ENCODE results near the gene RAB19.

The RAB19 gene

GRCh38 chr7:140446467-140446866, 42.6 kb downstream of the RAB19 start:
- no peak overlapping the region for H3K4ac ChIP-seq (ENCODE audit: low read length)
- no peak overlapping the region for H2AFZ ChIP-seq (ENCODE audit: low read length)
- no peak overlapping the region for H2BK15ac ChIP-seq (ENCODE audit: low read length)
- H3K9ac ChIP-seq (ENCODE audit: low read depth, low read length, poor library complexity) = no peak overlapping the region
- H3K27ac ChIP-seq (replicated peaks; ENCODE audit: low read length) = no peak overlapping the region
- peaks cover 0 to 2% of the 10 kb centered on the region in 2 donors for H3K4me1 ChIP-seq (ENCODE audit: control insufficient read depth in 2 of 2, insufficient read depth in 1 of 2, low read depth in 1 of 2, low read length in 2 of 2)
- DNase-seq (ENCODE audit: low spot score) = no peak
- H4K8ac ChIP-seq (ENCODE audit: low read depth, low read length) = no peak overlapping the region
- H2BK12ac ChIP-seq (ENCODE audit: low read length) = no peak overlapping the region
- no peak overlapping the region for H2BK5ac ChIP-seq (ENCODE audit: low read length)
- no peaks in the 10 kb centered on the region for H3K9me3 ChIP-seq (replicated peaks in 1 of 2; ENCODE audit: control insufficient read depth in 2 of 2, insufficient read depth in 1 of 2, low read depth in 1 of 2, low read length in 2 of 2)
- H3K23ac ChIP-seq (ENCODE audit: low read depth, low read length, poor library complexity) = no peak overlapping the region
- no peaks in the 10 kb centered on the region for H3K27me3 ChIP-seq (ENCODE audit: control insufficient read depth in 3 of 3, insufficient read depth in 3 of 3, low read depth in 1 of 3, low read length in 3 of 3)
- no CpG with 5 or more reads among the region's 11 CpGs for WGBS, 2 donors (ENCODE audit: extremely low coverage in 2 of 2, insufficient read length in 2 of 2, insufficient replicate concordance in 1 of 2)
- no peak overlapping the region for H2AK5ac ChIP-seq (ENCODE audit: low read depth, low read length)
- H3K36me3 ChIP-seq (replicated peaks in 1 of 2; ENCODE audit: control insufficient read depth in 2 of 2, insufficient read depth in 2 of 2, low read length in 2 of 2) = no peaks in the 10 kb centered on the region
- H3K79me1 ChIP-seq (ENCODE audit: low read depth, low read length) = no peaks in the 10 kb centered on the region
- H4K91ac ChIP-seq (ENCODE audit: low read depth, low read length, poor library complexity) = no peak overlapping the region
- peak overlapping the region in 1 of 2 donors; percentile 35 for H3K4me3 ChIP-seq (ENCODE audit: low read length in 2 of 2)
- no peak overlapping the region for H3K4me2 ChIP-seq (ENCODE audit: insufficient read depth, low read length, poor library complexity, severe bottlenecking)
- no peak overlapping the region for H2BK120ac ChIP-seq (ENCODE audit: low read depth, low read length)
- no peak overlapping the region for H3K18ac ChIP-seq (ENCODE audit: low read length)
- H3K14ac ChIP-seq (ENCODE audit: low read length) = no peak overlapping the region

DNA sequence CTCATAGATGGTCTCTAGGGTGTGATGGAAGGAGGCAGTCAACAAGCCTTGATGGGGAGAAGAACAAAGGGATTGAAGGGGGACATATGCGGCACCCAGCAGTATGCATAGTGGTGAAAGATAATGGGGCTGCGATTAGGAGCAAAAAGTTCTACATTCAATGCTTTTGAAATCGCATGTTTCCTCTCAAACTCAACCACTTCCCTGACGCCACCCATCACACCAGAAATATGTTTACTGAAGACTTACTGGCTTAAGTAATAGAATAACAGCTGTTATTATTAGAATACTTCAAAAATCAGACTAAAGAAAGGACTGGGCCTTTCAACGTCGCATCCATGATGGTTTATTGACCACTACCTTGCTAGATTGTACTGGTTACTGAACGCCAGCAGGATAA, 44.0 kb downstream of the RAB19 start:
- H3K79me1 ChIP-seq (ENCODE audit: low read depth, low read length) = no peaks in the 10 kb centered on the region
- no peak overlapping the region for H3K4me3 ChIP-seq (ENCODE audit: low read length in 2 of 2)
- no peak overlapping the region for H4K91ac ChIP-seq (ENCODE audit: low read depth, low read length, poor library complexity)
- no peak overlapping the region for H3K18ac ChIP-seq (ENCODE audit: low read length)
- H3K14ac ChIP-seq (ENCODE audit: low read length) = no peak overlapping the region
- H2AFZ ChIP-seq (ENCODE audit: low read length) = no peak overlapping the region
- no peak overlapping the region for H3K27ac ChIP-seq (replicated peaks; ENCODE audit: low read length)
- no peak overlapping the region for H3K9ac ChIP-seq (ENCODE audit: low read depth, low read length, poor library complexity)
- no peak overlapping the region for H2BK5ac ChIP-seq (ENCODE audit: low read length)
- H2BK120ac ChIP-seq (ENCODE audit: low read depth, low read length) = no peak overlapping the region
- no peak overlapping the region for H3K4me2 ChIP-seq (ENCODE audit: insufficient read depth, low read length, poor library complexity, severe bottlenecking)
- H2BK15ac ChIP-seq (ENCODE audit: low read length) = no peak overlapping the region
- H2BK12ac ChIP-seq (ENCODE audit: low read length) = no peak overlapping the region
- H3K4ac ChIP-seq (ENCODE audit: low read length) = no peak overlapping the region
- no peaks in the 10 kb centered on the region for H3K9me3 ChIP-seq (replicated peaks in 1 of 2; ENCODE audit: control insufficient read depth in 2 of 2, insufficient read depth in 1 of 2, low read depth in 1 of 2, low read length in 2 of 2)
- H3K27me3 ChIP-seq (ENCODE audit: control insufficient read depth in 3 of 3, insufficient read depth in 3 of 3, low read depth in 1 of 3, low read length in 3 of 3) = no peaks in the 10 kb centered on the region
- no CpG with 5 or more reads among the region's 7 CpGs for WGBS, 2 donors (ENCODE audit: extremely low coverage in 2 of 2, insufficient read length in 2 of 2, insufficient replicate concordance in 1 of 2)
- no peak overlapping the region for H3K23ac ChIP-seq (ENCODE audit: low read depth, low read length, poor library complexity)
- peaks cover 0 to 2% of the 10 kb centered on the region in 2 donors for H3K4me1 ChIP-seq (ENCODE audit: control insufficient read depth in 2 of 2, insufficient read depth in 1 of 2, low read depth in 1 of 2, low read length in 2 of 2)
- H2AK5ac ChIP-seq (ENCODE audit: low read depth, low read length) = no peak overlapping the region
- DNase-seq (ENCODE audit: low spot score) = no peak
- peaks cover 3 to 5% of the 10 kb centered on the region in 2 donors for H3K36me3 ChIP-seq (replicated peaks in 1 of 2; ENCODE audit: control insufficient read depth in 2 of 2, insufficient read depth in 2 of 2, low read length in 2 of 2)
- no peak overlapping the region for H4K8ac ChIP-seq (ENCODE audit: low read depth, low read length)

DNA sequence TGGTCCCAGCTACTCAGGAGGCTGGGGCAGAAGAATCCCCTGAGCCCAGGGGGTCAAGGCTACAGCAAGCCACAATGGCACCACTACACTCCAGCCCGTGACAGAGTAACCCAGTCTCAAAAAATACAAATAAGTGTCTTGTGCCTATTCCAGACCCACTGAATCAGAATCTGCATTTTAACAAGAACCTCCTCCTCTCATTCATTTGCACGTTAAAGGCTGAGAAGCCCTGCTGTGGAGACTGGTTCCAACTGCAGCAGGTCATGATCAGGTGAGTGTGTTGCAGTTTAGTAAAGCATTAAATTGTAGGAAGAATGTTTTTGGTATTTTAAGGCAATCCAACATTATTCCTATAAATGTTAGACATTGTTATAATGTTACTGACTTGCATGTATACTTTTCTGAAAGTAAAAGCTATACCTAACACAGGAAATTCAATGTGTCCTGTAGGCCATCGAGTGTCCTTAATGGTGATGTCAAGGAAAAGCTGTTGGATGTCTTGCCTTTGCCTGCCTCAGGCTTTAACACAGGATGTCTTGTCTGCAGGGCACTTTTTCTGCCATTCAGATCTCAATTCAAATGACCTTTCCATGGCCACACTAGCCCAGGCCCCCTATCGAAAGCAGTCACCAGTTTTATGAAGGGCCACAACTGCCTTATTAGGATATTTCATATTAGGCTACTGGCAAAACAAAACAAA, 45.1 kb downstream of the RAB19 start:
- H4K91ac ChIP-seq (ENCODE audit: low read depth, low read length, poor library complexity) = no peak overlapping the region
- no peak overlapping the region for H3K4ac ChIP-seq (ENCODE audit: low read length)
- H3K9me3 ChIP-seq (replicated peaks in 1 of 2; ENCODE audit: control insufficient read depth in 2 of 2, insufficient read depth in 1 of 2, low read depth in 1 of 2, low read length in 2 of 2) = no peaks in the 10 kb centered on the region
- H2BK120ac ChIP-seq (ENCODE audit: low read depth, low read length) = no peak overlapping the region
- H3K14ac ChIP-seq (ENCODE audit: low read length) = no peak overlapping the region
- no peak overlapping the region for H3K18ac ChIP-seq (ENCODE audit: low read length)
- H2AK5ac ChIP-seq (ENCODE audit: low read depth, low read length) = no peak overlapping the region
- H3K4me1 ChIP-seq (ENCODE audit: control insufficient read depth in 2 of 2, insufficient read depth in 1 of 2, low read depth in 1 of 2, low read length in 2 of 2) = peaks cover 0 to 2% of the 10 kb centered on the region in 2 donors
- no peak overlapping the region for H2BK12ac ChIP-seq (ENCODE audit: low read length)
- no peaks in the 10 kb centered on the region for H3K79me1 ChIP-seq (ENCODE audit: low read depth, low read length)
- no peak overlapping the region for H2AFZ ChIP-seq (ENCODE audit: low read length)
- no peak for DNase-seq (ENCODE audit: low spot score)
- H2BK5ac ChIP-seq (ENCODE audit: low read length) = no peak overlapping the region
- peaks cover 3 to 16% of the 10 kb centered on the region in 2 donors for H3K36me3 ChIP-seq (replicated peaks in 1 of 2; ENCODE audit: control insufficient read depth in 2 of 2, insufficient read depth in 2 of 2, low read length in 2 of 2)
- H3K4me2 ChIP-seq (ENCODE audit: insufficient read depth, low read length, poor library complexity, severe bottlenecking) = no peak overlapping the region
- no peak overlapping the region for H3K4me3 ChIP-seq (ENCODE audit: low read length in 2 of 2)
- H3K27me3 ChIP-seq (ENCODE audit: control insufficient read depth in 3 of 3, insufficient read depth in 3 of 3, low read depth in 1 of 3, low read length in 3 of 3) = no peaks in the 10 kb centered on the region
- WGBS, 2 donors (ENCODE audit: extremely low coverage in 2 of 2, insufficient read length in 2 of 2, insufficient replicate concordance in 1 of 2) = no CpG with 5 or more reads among the region's 4 CpGs
- no peak overlapping the region for H4K8ac ChIP-seq (ENCODE audit: low read depth, low read length)
- H3K27ac ChIP-seq (replicated peaks; ENCODE audit: low read length) = no peak overlapping the region
- no peak overlapping the region for H2BK15ac ChIP-seq (ENCODE audit: low read length)
- no peak overlapping the region for H3K23ac ChIP-seq (ENCODE audit: low read depth, low read length, poor library complexity)
- no peak overlapping the region for H3K9ac ChIP-seq (ENCODE audit: low read depth, low read length, poor library complexity)

GRCh38 chr7:140451716-140452115, 47.9 kb downstream of the RAB19 start:
- WGBS, 2 donors (ENCODE audit: extremely low coverage in 2 of 2, insufficient read length in 2 of 2, insufficient replicate concordance in 1 of 2) = no CpG with 5 or more reads among the region's 1 CpG
- Histone ChIP-seq H3K4me3 (ENCODE audit: low read length in 2 of 2) (no peak overlapping the region), H3K4me1 (ENCODE audit: control insufficient read depth in 2 of 2, insufficient read depth in 1 of 2, low read depth in 1 of 2, low read length in 2 of 2) (peaks cover 0 to 2% of the 10 kb centered on the region in 2 donors), H3K27ac (replicated peaks; ENCODE audit: low read length) (no peak overlapping the region), H2BK5ac (ENCODE audit: low read length) (no peak overlapping the region), H4K91ac (ENCODE audit: low read depth, low read length, poor library complexity) (no peak overlapping the region), H3K14ac (ENCODE audit: low read length) (no peak overlapping the region), H3K23ac (ENCODE audit: low read depth, low read length, poor library complexity) (no peak overlapping the region), H3K27me3 (ENCODE audit: control insufficient read depth in 3 of 3, insufficient read depth in 3 of 3, low read depth in 1 of 3, low read length in 3 of 3) (no peaks in the 10 kb centered on the region), H2AK5ac (ENCODE audit: low read depth, low read length) (no peak overlapping the region), H3K4ac (ENCODE audit: low read length) (no peak overlapping the region), H2BK120ac (ENCODE audit: low read depth, low read length) (no peak overlapping the region), H3K79me1 (ENCODE audit: low read depth, low read length) (no peaks in the 10 kb centered on the region), H3K9ac (ENCODE audit: low read depth, low read length, poor library complexity) (no peak overlapping the region), H2AFZ (ENCODE audit: low read length) (no peak overlapping the region), H3K36me3 (replicated peaks in 1 of 2; ENCODE audit: control insufficient read depth in 2 of 2, insufficient read depth in 2 of 2, low read length in 2 of 2) (peaks cover 22 to 44% of the 10 kb centered on the region in 2 donors), H3K18ac (ENCODE audit: low read length) (no peak overlapping the region), H3K9me3 (replicated peaks in 1 of 2; ENCODE audit: control insufficient read depth in 2 of 2, insufficient read depth in 1 of 2, low read depth in 1 of 2, low read length in 2 of 2) (no peaks in the 10 kb centered on the region), H2BK15ac (ENCODE audit: low read length) (no peak overlapping the region), H4K8ac (ENCODE audit: low read depth, low read length) (no peak overlapping the region), H3K4me2 (ENCODE audit: insufficient read depth, low read length, poor library complexity, severe bottlenecking) (no peak overlapping the region), H2BK12ac (ENCODE audit: low read length) (no peak overlapping the region)
- no peak for DNase-seq (ENCODE audit: low spot score)
